ENCODE measurements around the gene ZNF414.

Gene ZNF414

DNA sequence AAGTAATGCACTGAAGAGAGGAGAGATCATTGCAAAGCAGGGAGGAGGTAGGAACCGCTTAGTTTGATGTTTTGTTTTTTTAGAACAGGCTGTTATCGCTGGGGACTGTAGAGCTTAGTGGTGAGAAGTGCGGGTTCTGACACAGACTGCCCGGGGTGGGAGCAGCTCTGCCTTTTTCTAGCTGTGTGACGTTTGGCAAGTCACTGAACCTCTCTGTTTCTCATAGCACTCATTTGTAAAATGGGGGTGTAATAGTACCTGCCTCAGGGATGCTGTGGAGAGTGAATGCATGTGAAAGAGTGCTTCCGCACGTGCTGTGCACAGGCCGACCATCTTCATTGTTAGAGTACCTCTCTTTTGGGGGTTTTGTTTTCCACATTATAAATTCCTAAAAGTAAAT lies 30.8 kb downstream of the ZNF414 start:
- TF ChIP-seq, protein P1, sequence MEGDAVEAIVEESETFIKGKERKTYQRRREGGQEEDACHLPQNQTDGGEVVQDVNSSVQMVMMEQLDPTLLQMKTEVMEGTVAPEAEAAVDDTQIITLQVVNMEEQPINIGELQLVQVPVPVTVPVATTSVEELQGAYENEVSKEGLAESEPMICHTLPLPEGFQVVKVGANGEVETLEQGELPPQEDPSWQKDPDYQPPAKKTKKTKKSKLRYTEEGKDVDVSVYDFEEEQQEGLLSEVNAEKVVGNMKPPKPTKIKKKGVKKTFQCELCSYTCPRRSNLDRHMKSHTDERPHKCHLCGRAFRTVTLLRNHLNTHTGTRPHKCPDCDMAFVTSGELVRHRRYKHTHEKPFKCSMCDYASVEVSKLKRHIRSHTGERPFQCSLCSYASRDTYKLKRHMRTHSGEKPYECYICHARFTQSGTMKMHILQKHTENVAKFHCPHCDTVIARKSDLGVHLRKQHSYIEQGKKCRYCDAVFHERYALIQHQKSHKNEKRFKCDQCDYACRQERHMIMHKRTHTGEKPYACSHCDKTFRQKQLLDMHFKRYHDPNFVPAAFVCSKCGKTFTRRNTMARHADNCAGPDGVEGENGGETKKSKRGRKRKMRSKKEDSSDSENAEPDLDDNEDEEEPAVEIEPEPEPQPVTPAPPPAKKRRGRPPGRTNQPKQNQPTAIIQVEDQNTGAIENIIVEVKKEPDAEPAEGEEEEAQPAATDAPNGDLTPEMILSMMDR (IDR thresholded peaks at IDR 0.05; ENCODE audit: insufficient read depth, missing control alignments) = no peak
- no peak for FAIRE-seq
- DNase-seq (ENCODE audit: insufficient read length, low spot score) = no peak

DNA sequence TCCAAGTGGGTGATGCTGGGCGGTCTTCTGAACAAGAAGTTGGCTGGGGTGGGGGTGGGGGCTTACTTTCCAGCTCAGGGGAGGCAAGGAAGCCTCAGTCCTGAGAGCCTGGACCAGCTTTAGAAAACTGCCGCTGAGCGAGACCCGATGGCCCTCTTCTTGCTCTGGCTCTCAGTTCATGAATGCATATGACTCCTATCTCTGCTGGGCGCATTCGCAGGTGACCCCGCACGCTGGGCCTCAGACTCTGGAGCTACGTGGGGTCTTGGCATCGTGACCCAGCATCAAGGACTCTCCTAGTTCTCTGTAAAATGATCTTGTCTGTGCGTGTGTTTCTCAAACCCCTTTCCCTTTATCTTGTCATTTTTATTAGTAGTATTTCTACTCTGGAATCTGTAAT lies 31.3 kb downstream of the ZNF414 start:
- FAIRE-seq = no peak
- TF ChIP-seq, protein P1 (IDR thresholded peaks at IDR 0.05; ENCODE audit: insufficient read depth, missing control alignments) = no peak
- no peak for DNase-seq (ENCODE audit: insufficient read length, low spot score)

DNA sequence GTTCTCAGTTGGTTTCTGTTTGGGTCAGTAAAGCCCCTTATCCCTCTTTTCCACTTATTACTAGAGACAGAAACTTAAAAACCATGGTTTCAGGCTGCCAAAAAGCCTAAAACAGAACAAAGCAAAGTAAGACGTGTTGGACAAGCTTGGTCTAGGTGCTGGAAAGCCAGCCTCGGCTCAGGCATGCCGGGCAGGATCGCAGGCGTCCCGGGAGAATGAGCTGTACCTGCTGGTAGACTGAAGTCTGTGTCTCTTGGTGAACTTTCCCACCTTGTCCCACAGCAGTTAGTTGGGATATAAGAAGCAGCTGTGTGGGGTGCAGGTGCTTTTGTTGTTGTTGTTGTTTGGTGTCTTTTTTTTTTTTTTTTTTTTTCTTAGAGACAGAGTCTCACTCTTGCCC lies 32.4 kb downstream of the ZNF414 start:
- FAIRE-seq = no peak
- DNase-seq (ENCODE audit: insufficient read length, low spot score) = no peak
- TF ChIP-seq, protein P1 (IDR thresholded peaks at IDR 0.05; ENCODE audit: insufficient read depth, missing control alignments) = no peak

DNA sequence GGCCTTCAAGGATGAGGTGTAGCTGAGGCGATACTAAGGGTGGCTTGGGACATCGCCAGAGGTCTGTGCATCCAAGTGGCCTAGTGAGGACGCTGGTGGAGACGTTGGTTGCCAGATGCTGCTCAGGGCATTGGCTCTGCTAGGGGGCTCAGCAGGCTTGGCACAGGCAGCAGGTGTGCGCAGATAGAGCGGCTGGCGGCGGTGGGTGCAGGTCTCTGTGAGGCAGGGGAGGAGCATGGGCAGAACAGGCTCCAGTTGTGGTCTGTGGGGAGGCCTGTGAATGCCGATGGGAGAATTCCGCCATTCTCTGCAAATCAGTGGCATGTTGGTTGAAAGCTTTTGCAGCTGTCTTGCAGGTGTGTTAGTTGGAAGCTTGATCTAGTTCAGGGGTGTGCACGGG lies 32.8 kb downstream of the ZNF414 start:
- no peak for DNase-seq (ENCODE audit: insufficient read length, low spot score)
- TF ChIP-seq, protein P1 (IDR thresholded peaks at IDR 0.05; ENCODE audit: insufficient read depth, missing control alignments) = no peak
- no peak for FAIRE-seq

DNA sequence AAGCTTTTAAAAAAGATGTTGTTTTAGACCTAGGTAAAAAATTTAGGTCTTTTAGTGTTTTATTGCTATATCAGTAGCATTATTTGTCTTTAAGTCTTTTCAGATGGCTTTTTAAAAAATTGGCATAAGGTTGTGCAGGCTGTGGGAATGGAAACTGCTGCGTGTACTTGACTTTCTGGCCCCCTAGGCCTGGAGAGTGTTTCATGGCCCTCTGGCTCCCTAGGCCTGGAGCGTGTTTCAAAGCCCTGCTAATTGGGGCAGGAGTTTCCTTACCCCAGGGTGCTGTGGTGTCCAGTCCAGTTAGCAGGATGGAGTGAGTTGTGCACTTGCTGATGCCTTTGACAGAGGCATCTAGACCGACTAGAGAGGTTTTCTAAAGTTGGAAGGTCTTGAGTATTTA lies 35.4 kb downstream of the ZNF414 start:
- no peak for DNase-seq (ENCODE audit: insufficient read length, low spot score)
- FAIRE-seq = no peak

DNA sequence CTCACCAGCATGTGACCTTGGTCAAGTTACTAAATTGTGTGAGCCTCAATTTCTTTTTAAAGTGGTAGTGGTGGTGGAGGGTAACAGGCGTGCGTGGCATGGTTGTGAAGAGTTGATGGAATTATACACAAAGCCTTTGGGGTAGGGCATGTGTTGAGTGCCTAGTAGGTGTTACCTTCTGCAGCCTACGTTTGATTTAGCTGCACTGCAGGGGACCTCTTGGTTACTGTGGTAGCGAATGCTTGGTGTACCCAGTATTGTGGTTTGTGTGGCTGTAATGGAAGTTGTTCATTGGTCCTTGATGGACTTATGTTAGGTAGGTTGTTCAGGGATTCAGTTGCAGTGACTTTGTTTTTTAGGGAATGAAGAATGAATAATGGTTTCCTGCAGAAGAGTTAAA lies 36.1 kb downstream of the ZNF414 start:
- FAIRE-seq (no peak), DNase-seq (ENCODE audit: insufficient read length, low spot score) (no peak)
- TF ChIP-seq, protein P1 (IDR thresholded peaks at IDR 0.05; ENCODE audit: insufficient read depth, missing control alignments) = no peak

More for the DNA sequence above, 35.4 kb downstream of the ZNF414 start:
- TF ChIP-seq, protein P1 (IDR thresholded peaks at IDR 0.05; ENCODE audit: insufficient read depth, missing control alignments) = no peak

DNA sequence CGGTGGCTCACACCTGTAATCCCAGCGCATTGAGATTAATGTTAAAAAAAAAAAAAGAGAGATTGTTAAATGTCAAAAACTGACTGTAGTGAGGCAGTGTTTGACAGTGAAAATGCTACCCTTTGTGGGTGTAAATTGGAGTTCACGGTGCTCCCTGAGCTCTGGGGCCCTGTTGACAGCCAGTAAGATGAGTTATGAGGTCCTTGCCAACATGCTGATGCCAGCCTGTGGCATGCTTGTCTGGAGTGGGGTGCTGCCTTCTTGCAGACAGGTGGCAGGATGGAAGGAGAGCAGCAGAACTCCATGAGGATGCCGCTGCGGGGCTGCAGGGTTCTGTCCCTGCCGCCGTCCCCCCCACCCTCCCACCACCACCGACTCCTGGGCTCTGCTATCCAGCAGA lies 37.4 kb downstream of the ZNF414 start:
- no peak for FAIRE-seq
- TF ChIP-seq, protein P1 (IDR thresholded peaks at IDR 0.05; ENCODE audit: insufficient read depth, missing control alignments) = no peak
- no peak for DNase-seq (ENCODE audit: insufficient read length, low spot score)

All from D721Med (cell line).